ENCODE results near the gene BTF3L4.
"Not testable (repeated sequence)": the region's sequence is repeated elsewhere in the genome, so short reads cannot be mapped to it uniquely, and the experiment has no call there.

Gene BTF3L4

GRCh38 chr1:52063192-52063591 lies 7.1 kb downstream of the BTF3L4 start:
- no peak overlapping the region for H3K4me3 ChIP-seq (replicated peaks; ENCODE audit: low read depth, low read length)
- TF ChIP-seq, protein P1, sequence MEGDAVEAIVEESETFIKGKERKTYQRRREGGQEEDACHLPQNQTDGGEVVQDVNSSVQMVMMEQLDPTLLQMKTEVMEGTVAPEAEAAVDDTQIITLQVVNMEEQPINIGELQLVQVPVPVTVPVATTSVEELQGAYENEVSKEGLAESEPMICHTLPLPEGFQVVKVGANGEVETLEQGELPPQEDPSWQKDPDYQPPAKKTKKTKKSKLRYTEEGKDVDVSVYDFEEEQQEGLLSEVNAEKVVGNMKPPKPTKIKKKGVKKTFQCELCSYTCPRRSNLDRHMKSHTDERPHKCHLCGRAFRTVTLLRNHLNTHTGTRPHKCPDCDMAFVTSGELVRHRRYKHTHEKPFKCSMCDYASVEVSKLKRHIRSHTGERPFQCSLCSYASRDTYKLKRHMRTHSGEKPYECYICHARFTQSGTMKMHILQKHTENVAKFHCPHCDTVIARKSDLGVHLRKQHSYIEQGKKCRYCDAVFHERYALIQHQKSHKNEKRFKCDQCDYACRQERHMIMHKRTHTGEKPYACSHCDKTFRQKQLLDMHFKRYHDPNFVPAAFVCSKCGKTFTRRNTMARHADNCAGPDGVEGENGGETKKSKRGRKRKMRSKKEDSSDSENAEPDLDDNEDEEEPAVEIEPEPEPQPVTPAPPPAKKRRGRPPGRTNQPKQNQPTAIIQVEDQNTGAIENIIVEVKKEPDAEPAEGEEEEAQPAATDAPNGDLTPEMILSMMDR (IDR thresholded peaks at IDR 0.05; ENCODE audit: low read length, missing control alignments): no peak
- DNase-seq (ENCODE audit: low read depth): no peak

- TF ChIP-seq, protein P1 (IDR thresholded peaks at IDR 0.05; ENCODE audit: low read length, missing control alignments): no peak
- H3K4me3 ChIP-seq (replicated peaks; ENCODE audit: low read depth, low read length): no peak overlapping the region
- DNase-seq (ENCODE audit: low read depth): no peak
Measured at GRCh38 chr1:52070704-52071103, 14.6 kb downstream of the BTF3L4 start.

DNA sequence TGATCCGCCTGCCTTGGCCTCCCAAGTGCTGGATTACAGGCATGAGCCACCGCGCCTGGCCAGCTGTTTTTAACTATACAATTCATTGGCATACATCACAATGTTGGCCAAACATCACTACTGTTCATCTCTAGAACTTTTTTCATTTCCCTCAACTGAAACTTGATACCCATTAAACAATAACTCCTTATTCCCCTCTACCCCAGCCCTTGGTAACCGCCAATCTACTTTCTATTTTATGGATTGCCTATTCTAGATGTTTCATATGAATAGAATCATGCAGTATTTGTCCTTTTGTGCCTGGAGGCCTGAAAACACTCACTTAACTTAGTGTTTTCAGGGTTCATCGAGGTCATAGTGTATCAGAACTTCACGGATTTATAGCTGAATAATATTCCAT lies 16.2 kb downstream of the BTF3L4 start:
- no peak overlapping the region for H3K4me3 ChIP-seq (replicated peaks; ENCODE audit: low read depth, low read length)
- DNase-seq (ENCODE audit: low read depth): no peak
- TF ChIP-seq, protein P1 (IDR thresholded peaks at IDR 0.05; ENCODE audit: low read length, missing control alignments): no peak

DNA sequence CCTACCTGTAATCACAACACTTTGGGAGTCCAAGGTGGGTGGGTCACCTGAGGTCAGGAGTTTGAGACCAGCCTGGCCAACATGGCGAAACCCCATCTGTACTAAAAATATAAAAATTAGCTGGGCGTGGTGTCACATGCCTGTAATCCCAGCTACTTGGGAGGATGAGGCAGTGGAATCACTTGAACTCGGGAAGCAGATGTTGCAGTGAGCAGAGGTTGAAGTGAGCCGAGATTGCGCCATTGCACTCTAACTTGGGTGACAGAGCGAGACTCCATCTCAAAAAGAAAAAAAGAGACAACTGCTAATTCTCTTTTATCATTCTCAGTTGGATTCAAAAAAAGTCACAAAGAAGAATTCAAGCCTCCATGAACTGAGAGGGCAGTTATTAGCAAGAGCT lies 21.2 kb downstream of the BTF3L4 start:
- DNase-seq (ENCODE audit: low read depth); H3K4me3 ChIP-seq (replicated peaks; ENCODE audit: low read depth, low read length): not testable (repeated sequence)

- TF ChIP-seq, protein P1 (IDR thresholded peaks at IDR 0.05; ENCODE audit: low read length, missing control alignments): no peak
- DNase-seq (ENCODE audit: low read depth): no peak
- H3K4me3 ChIP-seq (replicated peaks; ENCODE audit: low read depth, low read length): no peak overlapping the region
Measured at GRCh38 chr1:52080014-52080415, 23.9 kb downstream of the BTF3L4 start.

DNA sequence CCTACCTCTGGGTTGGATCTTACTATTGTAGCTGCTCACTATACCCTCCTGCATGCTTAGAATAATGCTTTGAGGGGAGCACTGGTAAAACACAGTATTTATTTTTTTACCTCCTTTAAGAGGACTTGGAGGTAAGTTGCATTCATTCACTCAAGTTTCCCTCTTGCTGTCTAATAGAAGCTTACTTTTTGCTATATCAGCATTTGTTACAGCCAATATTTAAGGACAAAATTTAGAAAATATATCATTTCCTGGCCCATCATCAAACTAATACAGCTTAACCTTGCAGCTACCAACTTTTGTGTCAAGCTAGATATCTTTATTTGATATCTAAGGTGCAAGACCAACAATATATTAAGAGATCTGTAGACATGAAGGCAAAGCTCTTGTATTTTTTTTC lies 31.8 kb downstream of the BTF3L4 start:
- not testable (repeated sequence) for DNase-seq (ENCODE audit: low read depth); H3K4me3 ChIP-seq (replicated peaks; ENCODE audit: low read depth, low read length)

GRCh38 chr1:52094300-52094699 lies 38.2 kb downstream of the BTF3L4 start:
- not testable (repeated sequence) for H3K4me3 ChIP-seq (replicated peaks; ENCODE audit: low read depth, low read length); DNase-seq (ENCODE audit: low read depth)

GRCh38 chr1:52096216-52096615 lies 40.1 kb downstream of the BTF3L4 start:
- H3K4me3 ChIP-seq (replicated peaks; ENCODE audit: low read depth, low read length): no peak overlapping the region
- DNase-seq (ENCODE audit: low read depth): no peak
- TF ChIP-seq, protein P1 (IDR thresholded peaks at IDR 0.05; ENCODE audit: low read length, missing control alignments): no peak
